Measurements from ENCODE around the gene GPR143. TPM values are rescaled to one million over a fixed set of nuclear protein-coding genes. Genes with fewer than 3 reads are reported as not detected.
"Not testable (repeated sequence)": the region's sequence is repeated elsewhere in the genome, so short reads cannot be mapped to it uniquely, and the experiment has no call there.

GPR143 gene
- 1 to 10 TPM in 6 of 9 donors, under 1 TPM in 3; 0.48 to 2.2 (median 1.5) TPM for total RNA-seq
- 1 to 10 TPM in 2 of 3 donors, under 1 TPM in 1; 0.27 to 1.2 (median 1.1) TPM for polyA plus RNA-seq
- long read RNA-seq, donor 1 = 0 reads
- long read RNA-seq, donor 2 = 0 reads
- long read RNA-seq, donor 3 = 0 reads
- long read RNA-seq, donor 4 = 0 reads
- long read RNA-seq, donor 5, partial matches to known transcripts = 0 of 2 reads
- long read RNA-seq, donor 5, other reads (novel, unspliced or antisense) = 2 of 2 reads
- long read RNA-seq, donor 6, partial matches to known transcripts = 0 of 1 reads
- long read RNA-seq, donor 6, other reads (novel, unspliced or antisense) = 1 of 1 reads
- long read RNA-seq, donor 7 = 0 reads
- long read RNA-seq, donor 8 = 0 reads
- long read RNA-seq, donor 9 = 0 reads
- long read RNA-seq, donor 10 = 0 reads

- 32 to 67% (median 47%) methylated on average over 7 to 26 of the region's 26 CpGs for WGBS, 4 donors
- Histone ChIP-seq H3K27ac (no peak within 1 kb of the TSS), H3K4me1 (replicated peaks in 1 of 2) (no peaks in the 10 kb centered on the region), H3K36me3 (replicated peaks in 1 of 2) (no peaks in the 10 kb centered on the region), H3K4me3 (no peak within 1 kb of the TSS), H3K27me3 (peaks cover 22% of the 10 kb centered on the region), H3K9me3 (replicated peaks in 1 of 3) (no peaks in the 10 kb centered on the region)
- DNase-seq = no peak
- intact Hi-C loops (cut with DNase I) = no loop called here
- no peak for TF ChIP-seq POLR2A (IDR thresholded peaks at IDR 0.05)
Measured at GRCh38 chrX:9765737-9766097, at the start of gene GPR143. Gene GPR143 (minus strand): TSS chrX:9765847. CDS start chrX:9765817, 30 bp downstream.

- WGBS, 4 donors = 94 to 100% (median 96%) methylated on average over 3 of the region's 3 CpGs
- H3K27me3 ChIP-seq; H3K9me3 ChIP-seq (replicated peaks in 1 of 3); H3K4me3 ChIP-seq; DNase-seq; H3K36me3 ChIP-seq (replicated peaks in 1 of 2); H3K4me1 ChIP-seq (replicated peaks in 1 of 2); H3K27ac ChIP-seq; intact Hi-C loops (cut with DNase I): not testable (repeated sequence)
Measured at GRCh38 chrX:9811086-9811485, 45.4 kb upstream of the GPR143 start.

GRCh38 chrX:9809876-9810275 lies 44.2 kb upstream of the GPR143 start:
- H3K4me3 ChIP-seq; intact Hi-C loops (cut with DNase I); H3K27me3 ChIP-seq; H3K27ac ChIP-seq; H3K4me1 ChIP-seq (replicated peaks in 1 of 2); H3K9me3 ChIP-seq (replicated peaks in 1 of 3); DNase-seq; H3K36me3 ChIP-seq (replicated peaks in 1 of 2): not testable (repeated sequence)
- WGBS, 4 donors = 74 to 85% (median 78%) methylated on average over 4 to 5 of the region's 5 CpGs

GRCh38 chrX:9807355-9808182 lies 41.9 kb upstream of the GPR143 start:
- Histone ChIP-seq H3K36me3 (replicated peaks in 1 of 2) (no peaks in the 10 kb centered on the region), H3K4me3 (no peak overlapping the region), H3K4me1 (replicated peaks in 1 of 2) (no peaks in the 10 kb centered on the region), H3K27me3 (no peaks in the 10 kb centered on the region), H3K9me3 (replicated peaks in 1 of 3) (no peaks in the 10 kb centered on the region), H3K27ac (no peak overlapping the region)
- intact Hi-C loops (cut with DNase I) = no loop called here
- TF ChIP-seq CTCF (IDR thresholded peaks at IDR 0.05) = no peak
- TF ChIP-seq POLR2A (IDR thresholded peaks at IDR 0.05) = no peak
- WGBS, 4 donors = 71 to 100% (median 84%) methylated on average over 3 to 14 of the region's 14 CpGs
- no peak for DNase-seq

GRCh38 chrX:9805956-9806355 lies 40.3 kb upstream of the GPR143 start:
- no peak for DNase-seq
- Histone ChIP-seq H3K4me3 (no peak overlapping the region), H3K36me3 (replicated peaks in 1 of 2) (no peaks in the 10 kb centered on the region), H3K4me1 (replicated peaks in 1 of 2) (no peaks in the 10 kb centered on the region), H3K27me3 (no peaks in the 10 kb centered on the region), H3K9me3 (replicated peaks in 1 of 3) (no peaks in the 10 kb centered on the region), H3K27ac (no peak overlapping the region)
- intact Hi-C loops (cut with DNase I) = no loop called here
- 90 to 92% (median 90%) methylated on average over 7 of the region's 7 CpGs for WGBS, 4 donors
- TF ChIP-seq CTCF (IDR thresholded peaks at IDR 0.05) = no peak
- TF ChIP-seq POLR2A (IDR thresholded peaks at IDR 0.05) = no peak

All from adrenal gland (tissue), 19 donors.